Endothelial cell of umbilical vein (primary cell): Measurements from ENCODE around the gene SMARCD2. TPM values are rescaled to one million over a fixed set of nuclear protein-coding genes. Genes with fewer than 3 reads are reported as not detected.

ENCODE experiments used
- BruUV-seq: library from RNA; stranded (reverse); fragments of 400-500 nt; replicated peaks from 2 replicates; lab custom pipeline; 2021; lab: Mats Ljungman, UMichigan
- CTCF ChIA-PET: fragments of 300-600, 350-600 bp; sonication (Branson Sonifier 250); formaldehyde crosslinking; loops from one replicate; lab custom pipeline; 2021; ENCODE audit warnings: antibody characterized with exemption, inconsistent platforms; lab: Charles Lee
- POLR2A ChIA-PET: fragments of 300-600, 350-600 bp; sonication (Branson Sonifier 250); formaldehyde crosslinking; loops from one replicate; lab custom pipeline; 2021; ENCODE audit warnings: antibody characterized with exemption, inconsistent platforms; lab: Charles Lee
- DNase-seq: peaks from one replicate; pipeline ENCODE4 v3.0.0-alpha.2; 2011; ENCODE audit warnings: low read depth, low spot score
- FAIRE-seq: peaks from 2 replicates; lab custom pipeline; 2011; peaks lifted over from hg19 to GRCh38; lab: Jason Lieb, UNC
- H2AFZ ChIP-seq: 2 replicates; pipeline ENCODE4 v1.6.0; 2012; ENCODE audit warnings: low read depth, low read length, control low read depth, inconsistent platforms
- H3K27ac ChIP-seq: 2 replicates; pipeline ENCODE4 v1.5.1; 2011; ENCODE audit warnings: low read depth, mild to moderate bottlenecking, control low read depth, low read length, moderate library complexity; ENCODE audit not compliant: insufficient read depth
- H3K27me3 ChIP-seq, 2 experiments: 2 replicates each; pipeline versions ENCODE4 v1.6.0 to v1.6.1; 2011; ENCODE audit warnings: low read length in 2 of 2, mixed read lengths in 1 of 2; ENCODE audit not compliant: control insufficient read depth in 2 of 2, insufficient read depth in 2 of 2
- H3K36me3 ChIP-seq, 2 experiments: 2 replicates in 1 of 2; 3 replicates in 1 of 2; pipeline ENCODE4 v1.5.1; 2011; ENCODE audit warnings: low read length in 2 of 2, mild to moderate bottlenecking in 1 of 2, moderate library complexity in 1 of 2; ENCODE audit not compliant: control insufficient read depth in 2 of 2, insufficient read depth in 2 of 2; ENCODE audit errors: extremely low read depth in 1 of 2
- H3K4me1 ChIP-seq: 3 replicates; pipeline ENCODE4 v1.5.1; 2011; ENCODE audit warnings: mild to moderate bottlenecking, low read length; ENCODE audit not compliant: control insufficient read depth, insufficient read depth; ENCODE audit errors: extremely low read depth
- H3K4me2 ChIP-seq: 2 replicates; pipeline ENCODE4 v1.6.1; 2011; ENCODE audit warnings: low read length, control low read depth, mixed read lengths; ENCODE audit not compliant: insufficient read depth
- H3K4me3 ChIP-seq, 3 experiments: fragments of 200-600 bp in 1 of 3; sonication (generic), shearing (Covaris generic) in 1 of 3; replicated peaks in 1 of 3; 2 replicates each; pipeline ENCODE4 v1.5.1; 2011 to 2016; ENCODE audit warnings: control low read depth in 3 of 3, low read length in 3 of 3, mild to moderate bottlenecking in 2 of 3, inconsistent platforms in 1 of 3, low read depth in 1 of 3, moderate library complexity in 1 of 3; ENCODE audit not compliant: insufficient read depth in 1 of 3
- H3K79me2 ChIP-seq: 2 replicates; pipeline ENCODE4 v1.6.0; 2012; ENCODE audit warnings: low read length, inconsistent platforms; ENCODE audit not compliant: control insufficient read depth, insufficient read depth
- H3K9ac ChIP-seq: replicated peaks from 2 replicates; pipeline ENCODE3; 2011; ENCODE audit warnings: low read length, control low read depth; ENCODE audit not compliant: insufficient read depth; ENCODE audit errors: extremely low read depth
- H3K9me1 ChIP-seq: replicated peaks from 3 replicates; pipeline ENCODE4 v1.6.0; 2011; ENCODE audit warnings: mild to moderate bottlenecking, low read length; ENCODE audit not compliant: control insufficient read depth, insufficient read depth; ENCODE audit errors: extremely low read depth
- H3K9me3 ChIP-seq: replicated peaks from 2 replicates; pipeline ENCODE4 v1.5.1; 2012; ENCODE audit warnings: low read length, inconsistent platforms; ENCODE audit not compliant: control insufficient read depth, insufficient read depth
- H4K20me1 ChIP-seq: replicated peaks from 2 replicates; pipeline ENCODE3; 2011; ENCODE audit warnings: mild to moderate bottlenecking, low read length; ENCODE audit not compliant: control insufficient read depth, insufficient read depth; ENCODE audit errors: extremely low read depth
- CTCF ChIP-seq, 2 donors: IDR thresholded peaks; 1 replicate in 1 of 2; 2 replicates in 1 of 2; pipeline ENCODE4 v1.5.1; 2011; ENCODE audit warnings: low read length in 2 of 2, mild to moderate bottlenecking in 2 of 2, moderate library complexity in 2 of 2, control low read depth in 1 of 2, inconsistent platforms in 1 of 2, low read depth in 1 of 2; ENCODE audit not compliant: insufficient read depth in 1 of 2; ENCODE audit errors: extremely low read depth in 1 of 2
- EZH2 ChIP-seq: IDR thresholded peaks from 2 replicates; pipeline ENCODE4 v1.6.1; 2012; ENCODE audit warnings: borderline replicate concordance, low read depth, mild to moderate bottlenecking, moderate library complexity, low read length, inconsistent platforms; ENCODE audit not compliant: severe bottlenecking
- FOS ChIP-seq: IDR thresholded peaks from 2 replicates; pipeline ENCODE4 v1.6.1; 2011; ENCODE audit warnings: mild to moderate bottlenecking, low read length, moderate library complexity, borderline replicate concordance; ENCODE audit not compliant: insufficient read depth
- GATA2 ChIP-seq: IDR thresholded peaks from 2 replicates; pipeline ENCODE4 v1.7.0; 2011; ENCODE audit warnings: low read depth, mild to moderate bottlenecking, moderate library complexity, mixed read lengths, low read length; ENCODE audit not compliant: insufficient read length, insufficient read depth
- JUN ChIP-seq: IDR thresholded peaks from 2 replicates; pipeline ENCODE4 v1.6.1; 2011; ENCODE audit warnings: borderline replicate concordance, low read depth; ENCODE audit not compliant: insufficient read length, insufficient read depth
- MAX ChIP-seq: IDR thresholded peaks from 2 replicates; pipeline ENCODE4 v1.6.1; 2011; ENCODE audit not compliant: insufficient read depth, insufficient read length
- MYC ChIP-seq: IDR thresholded peaks from one replicate; pipeline ENCODE4 v1.6.1; 2011; ENCODE audit warnings: mild to moderate bottlenecking, low read depth, low read length
- POLR2A ChIP-seq: IDR thresholded peaks from 2 replicates; pipeline ENCODE4 v1.6.1; 2012; ENCODE audit warnings: low read depth, mild to moderate bottlenecking, control low read depth, low read length
- POLR2AphosphoS5 ChIP-seq: IDR thresholded peaks from 2 replicates; pipeline ENCODE4 v1.6.1; 2012; ENCODE audit warnings: low read depth, mild to moderate bottlenecking, control low read depth, low read length, moderate library complexity; ENCODE audit not compliant: insufficient read depth
- dilution Hi-C: fragments of 300-500 bp; cut with MboI; formaldehyde crosslinking; loops from one replicate; pipeline ENCODE4 v1.15.0; 2019; ENCODE audit warnings: low sequenced_read_pairs; ENCODE audit not compliant: extremely low pct_ligation_motif_present
- intact Hi-C: fragments of 100-400 bp; cut with micrococcal nuclease; formaldehyde crosslinking; loops from one replicate; pipeline ENCODE4 v1.10.0; 2022
- polyA plus RNA-seq, 4 experiments: library from polyadenylated mRNA; depleted of rRNA in 3 of 4; stranded (reverse) in 3 of 4; unstranded in 1 of 4; fragments of >200 nt; gene quantifications; 2 replicates each; pipeline versions ENCODE4 v1.2.1 to v1.2.3, GENCODE V29; 2011 to 2012; ENCODE audit warnings: missing spikeins in 1 of 4
- total RNA-seq: library from RNA; stranded (reverse); gene quantifications from 2 replicates; pipeline ENCODE4 v1.2.3, GENCODE V29; 2021

Gene SMARCD2
- total and polyA plus RNA-seq, 2 donors (not counting 3 experiments of a cell fraction or from before 2014, with no cell fraction given), result 51.2 to 55.7 TPM

GRCh38 chr17:63836811-63837210 is 5.7 kb downstream of the SMARCD2 start:
- Histone ChIP-seq H2AFZ (no peak overlapping the region), H3K9me3 (no peaks in the 10 kb centered on the region), H3K27me3 (no peaks in the 10 kb centered on the region), H3K27ac (no peak overlapping the region), H3K79me2 (peaks cover 39% of the 10 kb centered on the region), H4K20me1 (no peaks in the 10 kb centered on the region), H3K4me2 (no peak overlapping the region), H3K4me1 (peaks cover 16% of the 10 kb centered on the region), H3K4me3 (no peak overlapping the region), H3K9ac (no peak overlapping the region), H3K36me3 (peaks cover 10 to 29% of the 10 kb centered on the region in 2 experiments), H3K9me1 (no peaks in the 10 kb centered on the region)
- TF ChIP-seq JUN (no peak), FOS (no peak), MYC (no peak), GATA2 (no peak), CTCF (IDR thresholded peaks at IDR 0.05; ENCODE audit: extremely low read depth in 1 of 2, insufficient read depth in 1 of 2, low read depth in 1 of 2, low read length in 2 of 2) (no peak), POLR2AphosphoS5 (no peak), EZH2 (no peak), MAX (no peak), POLR2A (no peak)
- CTCF ChIA-PET, result interaction anchor here (1.5 kb wide), 1 partner anchor 12 kb away, joined by 5 read pairs; no protein-coding TSS in a partner anchor
- no TSS peak for BruUV-seq
- FAIRE-seq (no peak), DNase-seq (no peak)
- POLR2A ChIA-PET, result no interaction called here
- dilution Hi-C loops (no loop called here), intact Hi-C loops (no loop called here)
